ENCODE results near the gene NPBWR2.
"Not testable (repeated sequence)": the region's sequence is repeated elsewhere in the genome, so short reads cannot be mapped to it uniquely, and the experiment has no call there.

The NPBWR2 gene

GRCh38 chr20:64143018-64143801, 35.8 kb upstream of the NPBWR2 start:
- DNase-seq = no peak

DNA sequence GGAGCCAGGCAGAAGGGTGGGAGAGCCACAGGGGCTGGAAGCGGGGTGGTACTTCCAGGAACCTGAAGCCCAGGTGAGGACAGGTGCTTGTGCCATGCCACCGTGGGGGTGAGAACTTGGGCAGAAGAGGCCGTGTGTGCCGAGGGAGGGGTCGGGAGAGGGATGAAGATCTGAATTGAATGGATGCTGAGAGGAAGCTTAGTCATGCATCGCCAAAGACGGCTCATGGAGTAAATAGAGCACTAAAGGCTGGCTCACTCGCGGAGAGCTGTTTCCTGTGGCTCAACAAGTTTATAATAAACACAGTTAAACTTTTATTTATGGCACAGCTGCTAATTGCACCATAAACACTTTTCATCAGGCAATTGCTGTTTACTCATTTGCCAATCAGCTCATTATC, 35.2 kb upstream of the NPBWR2 start:
- DNase-seq = no peak

DNA sequence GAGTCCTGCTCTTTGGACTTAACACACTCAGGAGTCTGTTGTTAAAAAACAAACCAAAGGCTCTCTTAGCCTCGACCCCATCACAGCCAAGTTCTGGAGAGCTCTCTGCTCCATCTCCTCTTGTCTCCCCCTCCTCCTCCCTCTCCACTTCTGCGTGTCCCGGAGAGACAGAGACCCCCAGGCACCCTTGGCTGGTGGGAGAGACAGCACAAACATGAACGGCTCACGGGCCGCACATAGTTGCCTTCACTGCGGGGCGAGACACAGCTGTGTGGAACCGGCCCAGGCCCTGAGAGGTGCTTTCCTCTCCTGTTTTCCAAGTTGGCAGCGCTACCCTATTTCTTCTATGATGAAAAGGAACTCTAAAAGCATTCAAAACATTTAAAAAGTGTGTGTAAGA, 33.6 kb upstream of the NPBWR2 start:
- DNase-seq = no peak

DNA sequence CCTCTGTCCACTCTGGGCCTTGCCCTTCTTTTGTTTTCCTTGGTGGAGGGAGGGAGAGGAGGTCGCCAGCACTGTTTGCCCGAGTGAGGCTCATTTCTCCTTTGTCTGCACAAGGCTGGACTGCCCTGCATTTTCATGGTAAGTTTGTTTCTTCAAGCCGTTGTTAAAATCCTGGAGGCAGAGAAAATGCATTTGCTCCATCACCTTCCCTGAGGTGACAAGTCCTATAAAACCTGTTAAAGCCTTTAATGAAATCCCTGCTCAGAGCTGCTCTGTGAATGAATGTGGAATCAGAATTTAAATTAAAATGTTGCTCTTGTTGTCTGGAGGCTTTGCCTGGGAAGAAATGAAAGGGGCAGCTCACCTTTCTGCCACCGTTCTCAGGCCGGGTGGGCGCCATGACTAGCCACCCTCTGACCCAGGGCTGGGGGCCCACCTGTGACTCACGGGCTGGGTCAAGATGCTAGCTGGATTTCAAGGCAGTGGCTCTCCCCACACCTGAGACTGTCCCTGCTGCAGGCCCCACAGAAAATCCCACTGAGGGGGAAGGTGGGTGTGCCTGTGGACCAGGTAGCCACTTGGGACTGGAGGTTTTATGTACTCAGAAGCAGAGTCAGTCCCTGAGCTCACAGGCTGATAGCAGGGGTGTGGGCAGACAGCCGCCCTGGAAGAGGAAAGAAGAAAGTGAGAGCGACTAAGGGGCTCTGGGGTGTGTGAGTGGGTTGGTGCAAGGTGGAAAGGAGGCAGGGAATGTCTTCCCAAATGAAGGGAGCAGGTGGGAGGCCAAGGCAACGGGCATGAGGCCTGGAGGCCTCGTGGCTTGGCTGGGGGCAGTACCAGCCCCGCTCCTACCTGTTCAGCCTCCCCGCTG, 32.9 kb upstream of the NPBWR2 start:
- DNase-seq = no peak

DNA sequence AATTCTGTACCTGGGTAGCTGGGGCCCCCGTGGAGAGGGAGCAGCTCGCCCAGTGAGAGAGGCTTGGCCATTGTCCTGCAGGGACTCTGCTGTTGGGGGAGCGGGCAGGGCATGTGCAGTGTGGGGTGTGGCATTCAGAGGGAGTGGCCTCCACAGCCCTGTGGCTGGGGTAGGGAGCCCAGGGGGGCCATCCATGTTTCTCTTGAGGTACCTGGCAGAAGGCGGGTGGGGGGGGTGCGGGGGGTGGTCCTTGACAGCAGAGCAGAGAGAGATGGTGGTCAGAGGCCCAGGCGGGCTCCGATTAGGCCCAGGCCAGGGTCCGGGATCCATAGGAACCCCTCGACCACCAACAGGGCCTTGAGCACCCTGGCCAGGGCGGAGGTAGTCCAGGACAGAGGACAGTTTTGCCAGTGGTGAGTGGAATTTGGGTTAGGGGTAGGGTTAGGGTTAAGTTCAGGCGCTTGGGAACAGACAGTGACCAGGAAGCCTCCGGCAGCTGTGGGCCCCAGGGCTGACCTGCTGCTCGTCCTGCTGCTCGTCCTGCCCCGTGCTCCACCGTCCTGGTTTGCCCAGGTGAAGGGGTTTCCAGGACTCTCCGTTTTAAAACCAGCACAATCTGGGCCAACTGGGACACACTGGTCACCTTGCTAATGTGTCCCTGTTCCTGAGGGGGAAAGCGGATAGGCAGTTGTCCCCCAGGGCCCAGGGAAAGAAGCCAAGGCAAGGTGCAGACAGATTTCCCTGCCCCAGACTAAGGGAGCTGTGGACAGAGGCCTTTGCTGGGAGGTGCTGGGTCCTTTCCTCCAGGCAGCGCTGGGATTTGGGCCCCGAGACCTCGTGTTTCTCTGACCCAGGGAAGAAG, 32.1 kb upstream of the NPBWR2 start:
- DNase-seq = no peak

- no peak for DNase-seq
Observed at GRCh38 chr20:64138276-64138815, 31.0 kb upstream of the NPBWR2 start.

- no peak for DNase-seq
Observed at GRCh38 chr20:64137598-64138031, 30.2 kb upstream of the NPBWR2 start.

DNA sequence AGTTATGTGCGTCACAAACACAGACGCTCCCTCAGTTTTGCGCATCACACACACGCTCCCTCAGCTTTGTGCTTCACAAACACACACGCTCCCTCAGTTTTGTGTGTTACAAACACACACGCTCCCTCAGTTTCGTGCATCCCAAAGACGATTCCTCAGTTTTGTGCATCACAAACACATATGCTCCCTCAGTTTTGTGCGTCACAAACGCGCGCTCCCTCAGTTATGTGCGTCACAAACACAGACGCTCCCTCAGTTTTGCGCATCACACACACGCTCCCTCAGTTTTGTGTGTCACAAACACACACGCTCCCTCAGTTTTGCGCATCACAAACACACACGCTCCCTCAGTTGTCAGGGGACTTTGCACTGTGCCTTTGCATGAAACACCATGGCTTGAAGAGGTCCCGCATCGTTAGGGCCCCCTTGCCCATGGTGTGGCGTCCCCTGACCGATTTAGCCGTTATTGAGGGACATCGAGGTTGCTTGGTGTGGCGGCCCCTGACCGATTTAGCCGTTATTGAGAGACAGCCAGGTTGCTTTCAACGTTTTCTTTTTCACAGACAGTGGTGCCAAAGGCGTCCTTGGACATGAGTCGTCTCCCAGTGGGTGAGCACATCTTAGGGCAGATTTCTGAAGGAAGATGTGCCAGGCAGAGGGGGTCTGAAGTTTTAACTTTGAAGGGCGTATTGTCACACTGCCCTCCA, 28.8 kb upstream of the NPBWR2 start:
- DNase-seq = no peak

- not testable (repeated sequence) for DNase-seq
Observed at GRCh38 chr20:64134744-64135143, 27.4 kb upstream of the NPBWR2 start.

GRCh38 chr20:64133951-64134407, 26.6 kb upstream of the NPBWR2 start:
- no peak for DNase-seq

GRCh38 chr20:64131406-64131805, 24.0 kb upstream of the NPBWR2 start:
- DNase-seq = no peak

GRCh38 chr20:64130876-64131275, 23.5 kb upstream of the NPBWR2 start:
- no peak for DNase-seq

- DNase-seq = no peak
Observed at GRCh38 chr20:64130271-64130670, 22.9 kb upstream of the NPBWR2 start.

DNA sequence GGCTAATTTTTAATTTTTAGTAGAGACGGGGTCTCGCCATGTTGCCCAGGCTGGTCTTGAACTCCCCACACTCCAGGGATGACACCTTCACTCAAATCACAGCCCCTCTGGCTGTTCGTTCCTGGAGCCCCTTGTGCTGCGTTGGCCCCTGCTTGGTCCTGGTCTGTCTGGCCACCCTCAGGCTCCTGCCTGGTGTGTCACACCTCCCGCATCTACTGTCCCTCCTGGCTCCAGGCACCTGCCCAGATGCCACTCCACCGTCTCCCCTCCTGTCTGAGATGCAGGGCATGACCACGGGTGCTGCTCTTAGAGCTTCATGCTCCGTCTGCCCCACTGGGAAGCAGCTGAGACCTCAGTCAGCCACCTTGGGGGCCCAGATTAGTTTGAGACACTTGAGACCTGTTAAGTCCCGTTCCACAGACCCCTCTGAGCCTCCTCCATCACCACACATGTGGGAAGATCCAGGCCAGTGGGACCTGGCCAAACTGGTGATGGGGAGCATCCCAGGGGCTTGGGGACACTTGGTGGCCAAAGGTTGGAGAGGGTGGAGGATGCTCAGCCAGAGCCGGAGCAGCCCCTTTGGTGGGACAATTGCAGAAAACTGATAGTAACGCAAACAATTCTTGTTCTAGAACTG, 21.9 kb upstream of the NPBWR2 start:
- DNase-seq = no peak

DNA sequence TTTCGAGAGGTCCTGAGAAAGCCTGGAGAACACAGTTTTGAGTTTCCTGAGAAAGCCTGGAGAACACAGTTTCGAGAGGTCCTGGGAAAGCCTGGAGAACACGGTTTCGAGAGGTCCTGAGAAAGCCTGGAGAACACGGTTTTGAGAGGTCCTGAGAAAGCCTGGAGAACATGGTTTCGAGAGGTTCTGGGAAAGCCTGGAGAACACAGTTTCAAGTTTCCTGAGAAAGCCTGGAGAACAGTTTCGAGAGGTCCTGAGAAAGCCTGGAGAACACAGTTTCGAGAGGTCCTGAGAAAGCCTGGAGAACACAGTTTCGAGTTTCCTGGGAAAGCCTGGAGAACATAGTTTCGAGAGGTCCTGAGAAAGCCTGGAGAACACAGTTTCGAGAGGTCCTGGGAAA, 16.2 kb upstream of the NPBWR2 start:
- not testable (repeated sequence) for DNase-seq

DNA sequence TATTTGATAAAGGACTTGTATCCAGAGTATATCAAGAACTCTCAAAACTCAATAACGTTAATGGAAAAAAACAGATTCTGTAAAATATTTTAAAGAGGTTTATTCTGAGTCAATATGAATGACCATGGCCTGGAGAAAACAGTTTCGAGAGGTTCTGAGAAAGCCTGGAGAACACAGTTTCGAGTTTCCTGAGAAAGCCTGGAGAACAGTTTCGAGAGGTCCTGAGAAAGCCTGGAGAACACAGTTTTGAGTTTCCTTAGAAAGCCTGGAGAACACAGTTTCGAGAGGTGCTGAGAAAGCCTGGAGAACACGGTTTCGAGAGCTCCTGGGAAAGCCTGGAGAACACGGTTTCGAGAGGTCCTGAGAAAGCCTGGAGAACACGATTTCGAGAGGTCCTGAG, 15.6 kb upstream of the NPBWR2 start:
- not testable (repeated sequence) for DNase-seq

DNA sequence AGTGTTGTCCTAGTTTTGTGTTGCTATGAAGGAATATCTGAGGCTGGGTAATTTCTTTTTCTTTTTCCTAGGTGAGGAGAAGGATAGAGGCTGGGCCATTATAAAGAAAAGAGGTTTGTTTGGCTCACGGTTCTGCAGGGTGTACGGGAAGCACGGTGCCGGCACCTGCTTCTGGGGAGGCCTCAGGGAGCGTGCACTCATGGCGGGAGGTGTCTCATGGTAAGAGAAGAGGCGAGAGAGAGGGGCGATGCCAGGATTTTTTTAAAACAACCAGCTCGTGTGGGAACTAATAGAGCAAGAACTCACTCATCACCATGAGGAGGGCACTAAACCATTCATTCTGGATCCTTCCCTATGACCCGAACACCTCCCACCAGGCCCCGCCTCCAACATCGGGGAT, 14.2 kb upstream of the NPBWR2 start:
- DNase-seq = no peak

DNA sequence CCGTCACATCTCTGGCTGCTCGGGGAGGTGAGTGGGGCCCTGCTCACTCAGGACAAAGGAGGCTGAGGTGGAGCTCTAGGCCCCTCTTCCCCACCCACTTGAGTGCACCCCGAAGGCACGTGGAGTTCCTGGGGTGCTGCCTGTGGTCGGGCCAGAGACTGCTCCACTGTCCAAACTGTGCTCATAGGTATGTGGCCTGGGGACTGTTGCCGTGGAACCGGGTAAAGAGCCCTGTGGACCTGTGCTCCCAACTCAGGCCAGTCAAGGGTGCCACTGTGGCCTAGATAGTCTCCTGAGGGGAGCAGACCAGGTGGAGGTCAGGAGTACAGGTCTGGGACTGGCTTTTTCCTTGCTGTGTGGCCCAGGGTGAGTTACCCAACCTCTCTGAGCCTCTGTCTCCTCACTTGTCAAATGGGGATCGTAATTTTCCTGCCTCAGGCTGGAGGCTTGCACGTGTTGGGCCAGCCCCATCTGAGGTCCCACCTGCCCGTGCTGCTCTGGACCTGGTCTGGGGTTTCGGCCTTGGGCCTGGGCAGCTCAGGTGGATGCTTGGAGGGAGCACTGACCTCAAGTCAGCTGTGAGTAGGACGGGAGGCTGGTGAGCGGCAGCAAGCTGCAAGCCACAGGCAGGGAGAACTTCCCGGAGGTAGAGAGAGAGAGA, 12.4 kb upstream of the NPBWR2 start:
- DNase-seq = no peak

DNA sequence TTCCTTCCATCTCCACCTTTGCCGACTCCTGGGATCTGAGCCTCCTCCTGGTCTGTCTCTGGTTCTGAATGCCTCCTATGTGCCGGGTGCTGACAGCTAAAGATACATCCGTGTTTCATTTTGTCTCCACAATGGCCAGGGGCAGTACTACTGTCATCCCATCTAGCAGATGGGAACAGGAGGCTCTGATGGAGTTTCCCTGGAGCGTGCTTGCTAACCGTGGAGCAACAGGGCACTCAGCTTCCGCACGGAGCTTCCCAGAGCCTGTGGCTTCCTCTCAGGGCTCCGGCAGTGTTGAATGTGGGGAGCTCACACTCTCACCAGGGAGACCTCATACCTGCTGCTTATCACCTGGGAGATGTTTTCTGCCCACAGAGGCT, 11.9 kb upstream of the NPBWR2 start:
- no peak for DNase-seq

DNA sequence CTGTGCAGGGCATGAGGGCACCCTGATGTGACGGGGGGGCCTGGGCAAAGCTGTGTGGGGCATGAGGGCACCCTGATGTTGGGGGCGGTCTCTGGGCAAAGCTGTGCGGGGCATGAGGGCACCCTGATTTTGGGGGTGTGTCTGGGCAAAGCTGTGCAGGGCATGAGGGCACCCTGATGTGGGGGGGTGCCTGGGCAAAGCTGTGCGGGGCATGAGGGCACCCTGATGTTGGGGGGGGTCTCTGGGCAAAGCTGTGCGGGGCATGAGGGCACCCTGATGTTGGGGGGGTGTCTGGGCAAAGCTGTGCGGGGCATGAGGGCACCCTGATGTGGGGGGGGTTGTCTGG, 10.0 kb upstream of the NPBWR2 start:
- DNase-seq = not testable (repeated sequence)

Data from MV-4-11 (cell line).